Raji (cell line): ENCODE results near the gene DAP.
A peak's percentile ranks its signal among the peaks of the same experiment; 100 is the strongest.

ENCODE experiments used
- POLR2A ChIP-seq: IDR thresholded peaks from 2 replicates; pipeline ENCODE4 v1.6.1; 2011; ENCODE audit warnings: low read depth, low read length, control low read depth; ENCODE audit not compliant: insufficient read depth

DAP gene

GRCh38 chr5:10747678-10748622, 13.1 kb downstream of the DAP start:
- no peak for TF ChIP-seq POLR2A

GRCh38 chr5:10746711-10747110, 14.3 kb downstream of the DAP start:
- no peak for TF ChIP-seq POLR2A

- no peak for TF ChIP-seq POLR2A
These were observed 15.9 kb downstream of the DAP start for GRCh38 chr5:10745133-10745532.

- no peak for TF ChIP-seq POLR2A
These were observed 16.4 kb downstream of the DAP start for GRCh38 chr5:10744681-10745080.

GRCh38 chr5:10743951-10744350, 17.1 kb downstream of the DAP start:
- TF ChIP-seq POLR2A, result no peak

- TF ChIP-seq POLR2A, result no peak
These were observed 17.5 kb downstream of the DAP start for GRCh38 chr5:10743526-10743925.

- TF ChIP-seq POLR2A, result no peak
These were observed 19.4 kb downstream of the DAP start for GRCh38 chr5:10741661-10742060.

- no peak for TF ChIP-seq POLR2A
These were observed 20.6 kb downstream of the DAP start for GRCh38 chr5:10740384-10740783.

GRCh38 chr5:10737880-10738279, 23.2 kb downstream of the DAP start:
- no peak for TF ChIP-seq POLR2A

- TF ChIP-seq POLR2A, result no peak
These were observed 24.2 kb downstream of the DAP start for GRCh38 chr5:10736808-10737207.

- TF ChIP-seq POLR2A, result no peak
These were observed 24.7 kb downstream of the DAP start for GRCh38 chr5:10736354-10736753.

- 0 out of 2 replicates have a peak, but pooled peaks have one; percentile 22 for TF ChIP-seq POLR2A
These were observed 25.3 kb downstream of the DAP start for GRCh38 chr5:10735569-10736276.

- TF ChIP-seq POLR2A, result no peak
These were observed 26.1 kb downstream of the DAP start for GRCh38 chr5:10734832-10735523.

- no peak for TF ChIP-seq POLR2A
These were observed 26.9 kb downstream of the DAP start for GRCh38 chr5:10734037-10734709.

GRCh38 chr5:10733426-10733825, 27.6 kb downstream of the DAP start:
- TF ChIP-seq POLR2A, result no peak
